ENCODE measurements around the gene PREPL. TPM values are rescaled to one million over a fixed set of nuclear protein-coding genes. Genes with fewer than 3 reads are reported as not detected.

The PREPL gene
- total RNA-seq, 1 donor from 2014 or later, result 73.6 TPM

GRCh38 chr2:44371445-44371844 is 10.2 kb upstream of the PREPL start:
- Histone ChIP-seq H3K9me3 (ENCODE audit: control insufficient read depth in 3 of 3, low read length in 3 of 3) (peaks cover 0 to 2% (median 0%) of the 10 kb centered on the region in 3 donors), H3K27me3 (ENCODE audit: control insufficient read depth in 3 of 3, insufficient read depth in 3 of 3, low read length in 3 of 3) (no peaks in the 10 kb centered on the region)

GRCh38 chr2:44369392-44369791 is 8.1 kb upstream of the PREPL start:
- Histone ChIP-seq H3K36me3 (ENCODE audit: control insufficient read depth in 3 of 3, insufficient read depth in 3 of 3, low read length in 3 of 3) (peaks cover 0 to 2% (median 0%) of the 10 kb centered on the region in 3 donors), H3K9me3 (ENCODE audit: control insufficient read depth in 3 of 3, low read length in 3 of 3) (peaks cover 0 to 2% (median 0%) of the 10 kb centered on the region in 3 donors), H3K4me1 (ENCODE audit: control insufficient read depth in 3 of 3, insufficient read depth in 3 of 3, low read length in 3 of 3) (peaks cover 0 to 3% (median 0%) of the 10 kb centered on the region in 3 donors), H3K27me3 (ENCODE audit: control insufficient read depth in 3 of 3, insufficient read depth in 3 of 3, low read length in 3 of 3) (no peaks in the 10 kb centered on the region), H3K9ac (ENCODE audit: low read depth in 1 of 3, low read length in 3 of 3) (no peak overlapping the region), H3K27ac (ENCODE audit: low read depth, low read length) (no peak overlapping the region), H3K4me3 (ENCODE audit: low read length in 3 of 3) (no peak overlapping the region)

More at GRCh38 chr2:44371445-44371844, 10.2 kb upstream of the PREPL start:
- Histone ChIP-seq H3K4me3 (ENCODE audit: low read length in 3 of 3) (no peak overlapping the region), H3K27ac (ENCODE audit: low read depth, low read length) (no peak overlapping the region), H3K36me3 (ENCODE audit: control insufficient read depth in 3 of 3, insufficient read depth in 3 of 3, low read length in 3 of 3) (peaks cover 0 to 2% (median 0%) of the 10 kb centered on the region in 3 donors), H3K4me1 (ENCODE audit: control insufficient read depth in 3 of 3, insufficient read depth in 3 of 3, low read length in 3 of 3) (peaks cover 0 to 3% (median 0%) of the 10 kb centered on the region in 3 donors), H3K9ac (ENCODE audit: low read depth in 1 of 3, low read length in 3 of 3) (no peak overlapping the region)

GRCh38 chr2:44367591-44367990 is 6.3 kb upstream of the PREPL start:
- Histone ChIP-seq H3K27me3 (ENCODE audit: control insufficient read depth in 3 of 3, insufficient read depth in 3 of 3, low read length in 3 of 3) (no peaks in the 10 kb centered on the region), H3K9ac (ENCODE audit: low read depth in 1 of 3, low read length in 3 of 3) (no peak overlapping the region), H3K36me3 (ENCODE audit: control insufficient read depth in 3 of 3, insufficient read depth in 3 of 3, low read length in 3 of 3) (no peaks in the 10 kb centered on the region), H3K4me1 (ENCODE audit: control insufficient read depth in 3 of 3, insufficient read depth in 3 of 3, low read length in 3 of 3) (peaks cover 3 to 5% (median 3%) of the 10 kb centered on the region in 3 donors), H3K9me3 (ENCODE audit: control insufficient read depth in 3 of 3, low read length in 3 of 3) (peaks cover 0 to 2% (median 0%) of the 10 kb centered on the region in 3 donors), H3K4me3 (ENCODE audit: low read length in 3 of 3) (no peak overlapping the region), H3K27ac (ENCODE audit: low read depth, low read length) (no peak overlapping the region)

GRCh38 chr2:44364604-44365003 is 3.3 kb upstream of the PREPL start:
- no peak overlapping the region for H3K27ac ChIP-seq (ENCODE audit: low read depth, low read length)
- H3K27me3 ChIP-seq (ENCODE audit: control insufficient read depth in 3 of 3, insufficient read depth in 3 of 3, low read length in 3 of 3), result no peaks in the 10 kb centered on the region
- H3K36me3 ChIP-seq (ENCODE audit: control insufficient read depth in 3 of 3, insufficient read depth in 3 of 3, low read length in 3 of 3), result no peaks in the 10 kb centered on the region
- H3K9me3 ChIP-seq (ENCODE audit: control insufficient read depth in 3 of 3, low read length in 3 of 3), result no peaks in the 10 kb centered on the region
- H3K4me1 ChIP-seq (ENCODE audit: control insufficient read depth in 3 of 3, insufficient read depth in 3 of 3, low read length in 3 of 3), result peaks cover 11 to 19% (median 13%) of the 10 kb centered on the region in 3 donors
- no peak overlapping the region for H3K9ac ChIP-seq (ENCODE audit: low read depth in 1 of 3, low read length in 3 of 3)
- H3K4me3 ChIP-seq (ENCODE audit: low read length in 3 of 3), result no peak overlapping the region

GRCh38 chr2:44362207-44363015 is 1.1 kb upstream of the PREPL start:
- Histone ChIP-seq H3K27me3 (ENCODE audit: control insufficient read depth in 3 of 3, insufficient read depth in 3 of 3, low read length in 3 of 3) (no peaks in the 10 kb centered on the region), H3K9me3 (ENCODE audit: control insufficient read depth in 3 of 3, low read length in 3 of 3) (no peaks in the 10 kb centered on the region), H3K4me3 (ENCODE audit: low read length in 3 of 3) (peak overlapping the region; percentile 91 to 99 (median 94)), H3K36me3 (ENCODE audit: control insufficient read depth in 3 of 3, insufficient read depth in 3 of 3, low read length in 3 of 3) (no peaks in the 10 kb centered on the region), H3K27ac (ENCODE audit: low read depth, low read length) (peak overlapping the region; percentile 91), H3K9ac (ENCODE audit: low read depth in 1 of 3, low read length in 3 of 3) (peak overlapping the region; percentile 89 to 93 (median 92)), H3K4me1 (ENCODE audit: control insufficient read depth in 3 of 3, insufficient read depth in 3 of 3, low read length in 3 of 3) (peaks cover 19 to 24% (median 19%) of the 10 kb centered on the region in 3 donors)

- Histone ChIP-seq H3K36me3 (ENCODE audit: control insufficient read depth in 3 of 3, insufficient read depth in 3 of 3, low read length in 3 of 3) (no peaks in the 10 kb centered on the region), H3K9ac (ENCODE audit: low read depth in 1 of 3, low read length in 3 of 3) (peak overlapping the region; percentile 89 to 93 (median 92)), H3K9me3 (ENCODE audit: control insufficient read depth in 3 of 3, low read length in 3 of 3) (no peaks in the 10 kb centered on the region), H3K4me1 (ENCODE audit: control insufficient read depth in 3 of 3, insufficient read depth in 3 of 3, low read length in 3 of 3) (peaks cover 27 to 30% (median 28%) of the 10 kb centered on the region in 3 donors), H3K27ac (ENCODE audit: low read depth, low read length) (peak overlapping the region; percentile 91), H3K4me3 (ENCODE audit: low read length in 3 of 3) (peak overlapping the region; percentile 91 to 99 (median 94)), H3K27me3 (ENCODE audit: control insufficient read depth in 3 of 3, insufficient read depth in 3 of 3, low read length in 3 of 3) (no peaks in the 10 kb centered on the region)
Measured at GRCh38 chr2:44360749-44361329, 455 bp downstream of the PREPL start.

- Histone ChIP-seq H3K4me3 (ENCODE audit: low read length in 3 of 3) (peak overlapping the region in 1 of 3 donors; percentile 24), H3K4me1 (ENCODE audit: control insufficient read depth in 3 of 3, insufficient read depth in 3 of 3, low read length in 3 of 3) (peaks cover 27 to 35% (median 28%) of the 10 kb centered on the region in 3 donors), H3K9ac (ENCODE audit: low read depth in 1 of 3, low read length in 3 of 3) (peak overlapping the region in 1 of 3 donors; percentile 0), H3K27ac (ENCODE audit: low read depth, low read length) (peak overlapping the region; percentile 59), H3K9me3 (ENCODE audit: control insufficient read depth in 3 of 3, low read length in 3 of 3) (no peaks in the 10 kb centered on the region), H3K36me3 (ENCODE audit: control insufficient read depth in 3 of 3, insufficient read depth in 3 of 3, low read length in 3 of 3) (no peaks in the 10 kb centered on the region), H3K27me3 (ENCODE audit: control insufficient read depth in 3 of 3, insufficient read depth in 3 of 3, low read length in 3 of 3) (no peaks in the 10 kb centered on the region)
Measured at GRCh38 chr2:44358503-44358902, 2.8 kb downstream of the PREPL start.

- H3K36me3 ChIP-seq (ENCODE audit: control insufficient read depth in 3 of 3, insufficient read depth in 3 of 3, low read length in 3 of 3), result no peaks in the 10 kb centered on the region
- H3K4me1 ChIP-seq (ENCODE audit: control insufficient read depth in 3 of 3, insufficient read depth in 3 of 3, low read length in 3 of 3), result peaks cover 32 to 37% (median 37%) of the 10 kb centered on the region in 3 donors
Measured at GRCh38 chr2:44354761-44355160, 6.5 kb downstream of the PREPL start.

GRCh38 chr2:44352510-44352909 is 8.8 kb downstream of the PREPL start:
- Histone ChIP-seq H3K4me3 (ENCODE audit: low read length in 3 of 3) (no peak overlapping the region), H3K27ac (ENCODE audit: low read depth, low read length) (no peak overlapping the region), H3K36me3 (ENCODE audit: control insufficient read depth in 3 of 3, insufficient read depth in 3 of 3, low read length in 3 of 3) (no peaks in the 10 kb centered on the region), H3K9me3 (ENCODE audit: control insufficient read depth in 3 of 3, low read length in 3 of 3) (no peaks in the 10 kb centered on the region), H3K9ac (ENCODE audit: low read depth in 1 of 3, low read length in 3 of 3) (no peak overlapping the region), H3K4me1 (ENCODE audit: control insufficient read depth in 3 of 3, insufficient read depth in 3 of 3, low read length in 3 of 3) (peaks cover 28 to 31% (median 31%) of the 10 kb centered on the region in 3 donors), H3K27me3 (ENCODE audit: control insufficient read depth in 3 of 3, insufficient read depth in 3 of 3, low read length in 3 of 3) (no peaks in the 10 kb centered on the region)

More at GRCh38 chr2:44354761-44355160, 6.5 kb downstream of the PREPL start:
- Histone ChIP-seq H3K4me3 (ENCODE audit: low read length in 3 of 3) (no peak overlapping the region), H3K9ac (ENCODE audit: low read depth in 1 of 3, low read length in 3 of 3) (no peak overlapping the region), H3K27me3 (ENCODE audit: control insufficient read depth in 3 of 3, insufficient read depth in 3 of 3, low read length in 3 of 3) (no peaks in the 10 kb centered on the region), H3K27ac (ENCODE audit: low read depth, low read length) (no peak overlapping the region), H3K9me3 (ENCODE audit: control insufficient read depth in 3 of 3, low read length in 3 of 3) (no peaks in the 10 kb centered on the region)

GRCh38 chr2:44351676-44352075 is 9.6 kb downstream of the PREPL start:
- peak overlapping the region in 1 of 3 donors; percentile 27 for H3K4me3 ChIP-seq (ENCODE audit: low read length in 3 of 3)
- peak overlapping the region; percentile 37 for H3K27ac ChIP-seq (ENCODE audit: low read depth, low read length)
- no peaks in the 10 kb centered on the region for H3K36me3 ChIP-seq (ENCODE audit: control insufficient read depth in 3 of 3, insufficient read depth in 3 of 3, low read length in 3 of 3)
- H3K4me1 ChIP-seq (ENCODE audit: control insufficient read depth in 3 of 3, insufficient read depth in 3 of 3, low read length in 3 of 3), result peaks cover 19 to 26% (median 23%) of the 10 kb centered on the region in 3 donors
- H3K9ac ChIP-seq (ENCODE audit: low read depth in 1 of 3, low read length in 3 of 3), result peak overlapping the region in 1 of 3 donors; percentile 16
- no peaks in the 10 kb centered on the region for H3K27me3 ChIP-seq (ENCODE audit: control insufficient read depth in 3 of 3, insufficient read depth in 3 of 3, low read length in 3 of 3)
- no peaks in the 10 kb centered on the region for H3K9me3 ChIP-seq (ENCODE audit: control insufficient read depth in 3 of 3, low read length in 3 of 3)

Measured in skeletal muscle tissue (tissue), 4 donors.